ENCODE data around the gene TSPAN18. TPM values are rescaled to one million over a fixed set of nuclear protein-coding genes. Genes with fewer than 3 reads are reported as not detected.

The TSPAN18 gene
- total RNA-seq, 1 donor from 2014 or later, result 38.4 TPM

DNA sequence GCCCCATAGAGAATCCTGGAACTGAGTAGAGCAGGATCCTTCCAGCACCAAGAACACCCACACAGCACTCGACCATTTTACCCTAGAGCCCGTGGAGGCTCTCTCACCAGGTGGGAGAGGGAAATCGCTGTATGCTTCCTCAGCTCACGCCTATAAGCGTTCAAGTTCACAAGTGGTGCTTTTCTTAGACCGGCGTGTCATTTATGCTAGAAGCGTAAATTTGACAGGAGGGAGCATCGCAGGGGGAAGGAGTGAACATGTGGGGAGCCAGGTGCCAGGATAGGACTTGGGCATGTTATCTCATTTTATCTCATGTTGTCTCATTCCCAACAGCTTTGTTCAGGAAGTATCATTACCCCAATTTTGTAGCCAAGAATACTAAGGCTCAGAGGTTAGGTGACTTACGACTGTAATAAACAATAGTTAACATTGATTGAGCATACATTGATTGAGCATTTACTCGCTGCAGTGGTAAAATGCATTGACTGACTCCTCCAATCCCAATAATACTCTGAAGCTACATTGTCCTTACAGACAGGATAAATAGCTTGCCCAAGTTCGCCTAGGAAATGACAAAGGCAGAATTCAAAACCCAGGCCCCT lies 243.0 kb downstream of the TSPAN18 start:
- intact Hi-C loops (cut with DNase I), result no loop called here
- no peak for DNase-seq
- no peaks in the 10 kb centered on the region for H3K9me3 ChIP-seq
- no peak overlapping the region for H3K27ac ChIP-seq
- peaks cover 3% of the 10 kb centered on the region for H3K4me1 ChIP-seq
- TF ChIP-seq, protein P1, sequence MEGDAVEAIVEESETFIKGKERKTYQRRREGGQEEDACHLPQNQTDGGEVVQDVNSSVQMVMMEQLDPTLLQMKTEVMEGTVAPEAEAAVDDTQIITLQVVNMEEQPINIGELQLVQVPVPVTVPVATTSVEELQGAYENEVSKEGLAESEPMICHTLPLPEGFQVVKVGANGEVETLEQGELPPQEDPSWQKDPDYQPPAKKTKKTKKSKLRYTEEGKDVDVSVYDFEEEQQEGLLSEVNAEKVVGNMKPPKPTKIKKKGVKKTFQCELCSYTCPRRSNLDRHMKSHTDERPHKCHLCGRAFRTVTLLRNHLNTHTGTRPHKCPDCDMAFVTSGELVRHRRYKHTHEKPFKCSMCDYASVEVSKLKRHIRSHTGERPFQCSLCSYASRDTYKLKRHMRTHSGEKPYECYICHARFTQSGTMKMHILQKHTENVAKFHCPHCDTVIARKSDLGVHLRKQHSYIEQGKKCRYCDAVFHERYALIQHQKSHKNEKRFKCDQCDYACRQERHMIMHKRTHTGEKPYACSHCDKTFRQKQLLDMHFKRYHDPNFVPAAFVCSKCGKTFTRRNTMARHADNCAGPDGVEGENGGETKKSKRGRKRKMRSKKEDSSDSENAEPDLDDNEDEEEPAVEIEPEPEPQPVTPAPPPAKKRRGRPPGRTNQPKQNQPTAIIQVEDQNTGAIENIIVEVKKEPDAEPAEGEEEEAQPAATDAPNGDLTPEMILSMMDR (IDR thresholded peaks at IDR 0.05), result no peak
- ATAC-seq, result no peak
- H3K27me3 ChIP-seq (ENCODE audit: low read depth), result no peaks in the 10 kb centered on the region
- H3K4me3 ChIP-seq, result no peak overlapping the region
- no peaks in the 10 kb centered on the region for H3K36me3 ChIP-seq

DNA sequence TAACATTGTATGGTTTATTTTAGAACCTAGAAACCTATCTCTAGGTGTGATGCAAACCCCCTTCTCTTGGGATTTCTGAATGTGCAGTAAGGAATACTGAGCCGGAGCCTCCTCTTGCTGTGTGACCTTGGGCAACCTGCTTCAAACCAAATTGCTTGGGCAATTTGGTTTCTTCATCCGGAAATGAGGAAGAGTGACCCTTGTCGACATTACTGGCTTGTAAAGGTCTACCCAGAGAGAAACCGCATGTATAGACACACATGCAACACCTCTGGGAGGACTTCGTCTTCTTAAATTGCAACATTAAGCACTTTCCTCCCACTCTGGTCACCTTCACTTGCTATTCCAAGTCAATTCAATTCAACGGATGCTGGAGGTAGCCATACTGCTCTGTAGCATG lies 243.5 kb downstream of the TSPAN18 start:
- ATAC-seq (no peak), DNase-seq (no peak)
- Histone ChIP-seq H3K27ac (no peak overlapping the region), H3K27me3 (ENCODE audit: low read depth) (no peaks in the 10 kb centered on the region), H3K36me3 (no peaks in the 10 kb centered on the region), H3K4me3 (no peak overlapping the region), H3K9me3 (no peaks in the 10 kb centered on the region), H3K4me1 (peaks cover 3% of the 10 kb centered on the region)
- TF ChIP-seq, protein P1 (IDR thresholded peaks at IDR 0.05), result no peak
- intact Hi-C loops (cut with DNase I), result no loop called here

DNA sequence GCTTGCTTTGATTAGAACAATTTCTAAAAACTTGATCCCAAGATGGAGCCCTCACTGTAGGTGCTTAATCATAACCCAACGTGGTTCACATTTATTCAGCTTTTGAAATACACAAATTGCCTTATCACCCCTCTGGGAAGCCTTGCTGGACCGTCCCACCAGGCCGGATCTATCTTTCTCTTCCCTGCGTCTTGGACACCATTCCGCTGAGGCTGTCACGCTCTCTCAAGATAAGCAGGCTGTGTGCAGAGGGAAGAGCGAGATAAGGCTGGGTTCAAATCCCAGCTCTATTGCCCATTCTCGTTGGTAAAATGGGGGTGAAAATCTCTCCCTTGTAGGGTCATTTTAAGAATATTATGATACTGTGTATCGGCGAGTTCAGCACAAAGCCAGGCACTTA lies 244.4 kb downstream of the TSPAN18 start:
- intact Hi-C loops (cut with DNase I), result no loop called here
- Histone ChIP-seq H3K36me3 (no peaks in the 10 kb centered on the region), H3K9me3 (no peaks in the 10 kb centered on the region), H3K27me3 (ENCODE audit: low read depth) (no peaks in the 10 kb centered on the region), H3K4me3 (no peak overlapping the region), H3K27ac (no peak overlapping the region), H3K4me1 (no peaks in the 10 kb centered on the region)
- ATAC-seq (no peak), DNase-seq (no peak)
- TF ChIP-seq, protein P1 (IDR thresholded peaks at IDR 0.05), result no peak

DNA sequence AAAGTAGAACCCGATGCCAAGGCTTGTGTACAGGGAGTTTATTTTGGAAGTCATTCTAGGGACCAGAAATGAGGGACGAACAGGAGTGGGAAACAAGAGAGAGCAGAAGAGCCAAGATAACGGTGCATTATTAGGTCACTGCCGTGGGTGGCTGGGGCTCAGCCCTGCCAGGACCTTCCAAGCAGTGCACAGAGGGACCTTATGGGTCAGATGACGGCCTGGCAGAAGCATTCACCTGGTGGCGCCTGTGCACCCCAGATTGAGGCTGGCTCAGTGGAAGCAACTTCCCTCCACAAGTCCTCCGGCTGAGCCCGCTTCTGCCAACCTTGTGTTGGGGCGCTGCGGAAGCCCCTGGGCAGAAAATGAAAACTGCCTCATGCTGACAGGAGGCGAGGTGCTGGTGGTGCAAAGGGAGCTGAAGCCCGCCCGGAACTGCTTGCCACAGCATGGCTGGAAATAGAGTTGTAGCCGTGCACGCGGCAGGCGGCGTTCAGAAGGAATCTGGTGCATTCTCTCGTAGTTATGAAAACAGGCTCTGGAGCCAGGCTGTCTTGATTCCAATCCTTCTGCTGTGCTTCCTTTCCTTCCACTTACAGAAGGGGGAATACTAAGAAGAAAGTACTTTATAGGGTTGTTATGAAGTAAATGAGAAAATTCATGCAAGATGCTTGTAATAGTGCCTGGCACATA lies 246.1 kb downstream of the TSPAN18 start:
- H3K4me3 ChIP-seq, result no peak overlapping the region
- TF ChIP-seq, protein P1 (IDR thresholded peaks at IDR 0.05), result no peak
- intact Hi-C loops (cut with DNase I), result no loop called here
- H3K27me3 ChIP-seq (ENCODE audit: low read depth), result no peaks in the 10 kb centered on the region
- no peak for DNase-seq
- no peaks in the 10 kb centered on the region for H3K9me3 ChIP-seq
- H3K27ac ChIP-seq, result no peak overlapping the region
- peaks cover 13% of the 10 kb centered on the region for H3K4me1 ChIP-seq
- no peak for ATAC-seq
- no peaks in the 10 kb centered on the region for H3K36me3 ChIP-seq

DNA sequence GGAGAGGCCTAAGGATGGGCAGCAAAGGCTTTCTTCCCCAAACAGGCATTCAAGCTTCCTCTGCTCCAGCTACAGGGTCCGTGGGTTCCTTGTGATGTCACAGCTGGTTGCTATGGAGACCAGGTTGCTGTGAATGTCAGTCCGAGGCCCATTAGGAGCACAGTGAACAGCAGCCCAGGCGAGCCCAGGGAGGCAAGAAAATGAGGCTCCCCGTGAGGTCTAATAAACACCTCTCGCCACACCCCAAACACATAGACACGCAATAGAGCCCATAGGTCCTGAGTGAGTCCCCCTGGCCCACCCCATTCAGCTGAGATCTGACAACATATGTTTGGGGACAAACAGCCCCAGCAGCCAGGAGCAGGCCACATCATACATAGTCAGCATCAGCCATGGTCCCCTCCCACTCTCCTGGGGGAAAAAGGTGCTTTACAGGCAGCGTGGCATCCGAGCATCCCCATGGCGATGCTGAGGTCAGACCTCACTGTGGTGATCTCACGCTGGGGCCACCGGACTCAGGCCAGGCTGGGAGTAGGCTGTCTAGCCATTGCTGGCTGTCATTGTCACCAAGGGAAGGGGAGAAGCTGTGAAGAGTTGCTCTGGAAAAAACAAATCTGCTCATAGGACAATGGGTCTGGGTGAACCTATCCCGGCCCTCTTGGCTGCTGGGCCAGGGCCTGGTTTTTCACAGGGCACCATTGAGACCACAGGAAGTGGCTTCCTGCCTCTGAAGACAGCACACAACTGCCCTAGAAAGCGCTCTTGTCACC lies 247.1 kb downstream of the TSPAN18 start:
- no peak overlapping the region for H3K27ac ChIP-seq
- no peaks in the 10 kb centered on the region for H3K9me3 ChIP-seq
- H3K27me3 ChIP-seq (ENCODE audit: low read depth), result no peaks in the 10 kb centered on the region
- TF ChIP-seq, protein P1 (IDR thresholded peaks at IDR 0.05), result no peak
- ATAC-seq (no peak), DNase-seq (no peak)
- intact Hi-C loops (cut with DNase I), result no loop called here
- peaks cover 22% of the 10 kb centered on the region for H3K4me1 ChIP-seq
- H3K36me3 ChIP-seq, result no peaks in the 10 kb centered on the region
- no peak overlapping the region for H3K4me3 ChIP-seq

Data from lower lobe of right lung (tissue), 2 donors.